HepG2 (cell line): ENCODE measurements around the gene EARS2.

ENCODE experiments used
- ARHGAP35 ChIP-seq: sonication (generic); formaldehyde crosslinking; IDR thresholded peaks from 2 replicates; pipeline ENCODE4 v1.9.0; 2022; ENCODE audit warnings: mild to moderate bottlenecking, inconsistent platforms, moderate library complexity, missing genetic modification reagents, borderline replicate concordance
- POLR2AphosphoS2 ChIP-seq: IDR thresholded peaks from 2 replicates; pipeline ENCODE4 v1.6.1; 2011; ENCODE audit warnings: low read depth, low read length, improper control_type of control experiment
- SCMH1 ChIP-seq: sonication (generic); formaldehyde crosslinking; IDR thresholded peaks from 2 replicates; pipeline ENCODE4 v1.9.0; 2021; ENCODE audit warnings: missing genetic modification reagents, mild to moderate bottlenecking, borderline replicate concordance
- SNAI1 ChIP-seq: sonication (generic); formaldehyde crosslinking; IDR thresholded peaks from 2 replicates; pipeline ENCODE4 v1.5.0; 2020; ENCODE audit warnings: mild to moderate bottlenecking, missing genetic modification reagents, borderline replicate concordance
- TARDBP ChIP-seq: sonication (generic); formaldehyde crosslinking; IDR thresholded peaks from 2 replicates; pipeline ENCODE4 v1.8.0; 2022; ENCODE audit warnings: mild to moderate bottlenecking, missing genetic modification reagents
- THAP11 ChIP-seq: IDR thresholded peaks from 2 replicates; pipeline ENCODE4 v1.6.1; 2016; ENCODE audit warnings: missing biosample characterization, missing genetic modification reagents
- TOPORS ChIP-seq: sonication (generic); formaldehyde crosslinking; IDR thresholded peaks from 2 replicates; pipeline ENCODE4 v1.8.0; 2023; ENCODE audit warnings: mild to moderate bottlenecking, missing genetic modification reagents
- ZNF260 ChIP-seq: sonication (generic); formaldehyde crosslinking; IDR thresholded peaks from 2 replicates; pipeline ENCODE4 v1.4.0; 2020; ENCODE audit warnings: missing genetic modification reagents, low read depth, mild to moderate bottlenecking, borderline replicate concordance
- ZNF777 ChIP-seq: sonication (generic); formaldehyde crosslinking; IDR thresholded peaks from 2 replicates; pipeline ENCODE4 v1.4.0; 2020; ENCODE audit warnings: missing genetic modification reagents
- TF ChIP-seq, protein P1 (sequence below): sonication (generic); formaldehyde crosslinking; IDR thresholded peaks from 2 replicates; pipeline ENCODE4 v1.8.0; 2022; ENCODE audit warnings: mild to moderate bottlenecking, missing genetic modification reagents; ENCODE audit not compliant: insufficient replicate concordance
- TF ChIP-seq, protein P2 (sequence below): sonication (generic); formaldehyde crosslinking; IDR thresholded peaks from 2 replicates; pipeline ENCODE4 v1.4.0; 2020; ENCODE audit warnings: missing genetic modification reagents; ENCODE audit errors: not compliant biosample characterization
- TF ChIP-seq, protein P3 (sequence below): sonication (generic); formaldehyde crosslinking; conservative IDR thresholded peaks from 2 replicates; pipeline ENCODE4 v1.4.0; 2020; ENCODE audit warnings: missing genetic modification reagents
- TF ChIP-seq, protein P4 (sequence below): sonication (generic); formaldehyde crosslinking; IDR thresholded peaks from 2 replicates; pipeline ENCODE4 v1.5.0; 2020; ENCODE audit warnings: mild to moderate bottlenecking, missing genetic modification reagents, moderate library complexity
- TF ChIP-seq, protein P5 (sequence below): IDR thresholded peaks from 2 replicates; pipeline ENCODE4 v1.6.1; 2012; ENCODE audit warnings: low read length, improper control_type of control experiment

DNA sequence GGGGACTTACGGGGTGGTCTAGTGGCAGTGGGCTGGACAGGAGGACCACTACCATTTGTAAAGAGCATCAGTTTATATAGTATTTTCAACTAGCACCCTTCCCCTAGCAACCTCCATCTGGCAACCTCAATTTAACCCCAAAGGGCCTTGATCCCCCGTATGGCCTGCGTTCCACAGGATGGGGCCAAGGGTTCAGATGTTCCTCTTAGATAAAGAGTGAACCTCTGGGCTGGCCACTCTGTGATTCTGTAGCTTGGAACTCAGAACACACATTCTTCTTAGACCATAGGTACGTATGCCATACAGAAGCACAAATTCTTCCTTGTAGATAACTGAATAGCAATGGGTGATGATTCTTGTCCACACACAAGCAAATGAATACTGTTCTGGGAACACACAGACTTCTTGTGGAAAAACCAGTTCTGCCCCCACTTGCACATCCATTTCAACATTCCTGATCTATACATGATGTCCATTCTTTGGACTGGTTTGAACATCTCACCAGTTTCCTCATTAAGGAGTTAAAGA lies 44.9 kb downstream of the EARS2 start:
- TF ChIP-seq POLR2AphosphoS2 = no peak
- no peak for TF ChIP-seq SCMH1
- TF ChIP-seq, protein P1, sequence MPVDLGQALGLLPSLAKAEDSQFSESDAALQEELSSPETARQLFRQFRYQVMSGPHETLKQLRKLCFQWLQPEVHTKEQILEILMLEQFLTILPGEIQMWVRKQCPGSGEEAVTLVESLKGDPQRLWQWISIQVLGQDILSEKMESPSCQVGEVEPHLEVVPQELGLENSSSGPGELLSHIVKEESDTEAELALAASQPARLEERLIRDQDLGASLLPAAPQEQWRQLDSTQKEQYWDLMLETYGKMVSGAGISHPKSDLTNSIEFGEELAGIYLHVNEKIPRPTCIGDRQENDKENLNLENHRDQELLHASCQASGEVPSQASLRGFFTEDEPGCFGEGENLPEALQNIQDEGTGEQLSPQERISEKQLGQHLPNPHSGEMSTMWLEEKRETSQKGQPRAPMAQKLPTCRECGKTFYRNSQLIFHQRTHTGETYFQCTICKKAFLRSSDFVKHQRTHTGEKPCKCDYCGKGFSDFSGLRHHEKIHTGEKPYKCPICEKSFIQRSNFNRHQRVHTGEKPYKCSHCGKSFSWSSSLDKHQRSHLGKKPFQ (CRISPR knock-in tag) = no peak
- TF ChIP-seq ARHGAP35 (CRISPR knock-in tag) = no peak
- TF ChIP-seq, protein P2, sequence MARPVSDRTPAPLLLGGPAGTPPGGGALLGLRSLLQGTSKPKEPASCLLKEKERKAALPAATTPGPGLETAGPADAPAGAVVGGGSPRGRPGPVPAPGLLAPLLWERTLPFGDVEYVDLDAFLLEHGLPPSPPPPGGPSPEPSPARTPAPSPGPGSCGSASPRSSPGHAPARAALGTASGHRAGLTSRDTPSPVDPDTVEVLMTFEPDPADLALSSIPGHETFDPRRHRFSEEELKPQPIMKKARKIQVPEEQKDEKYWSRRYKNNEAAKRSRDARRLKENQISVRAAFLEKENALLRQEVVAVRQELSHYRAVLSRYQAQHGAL (CRISPR knock-in tag) = no peak
- no peak for TF ChIP-seq SNAI1 (CRISPR knock-in tag)
- TF ChIP-seq, protein P3, sequence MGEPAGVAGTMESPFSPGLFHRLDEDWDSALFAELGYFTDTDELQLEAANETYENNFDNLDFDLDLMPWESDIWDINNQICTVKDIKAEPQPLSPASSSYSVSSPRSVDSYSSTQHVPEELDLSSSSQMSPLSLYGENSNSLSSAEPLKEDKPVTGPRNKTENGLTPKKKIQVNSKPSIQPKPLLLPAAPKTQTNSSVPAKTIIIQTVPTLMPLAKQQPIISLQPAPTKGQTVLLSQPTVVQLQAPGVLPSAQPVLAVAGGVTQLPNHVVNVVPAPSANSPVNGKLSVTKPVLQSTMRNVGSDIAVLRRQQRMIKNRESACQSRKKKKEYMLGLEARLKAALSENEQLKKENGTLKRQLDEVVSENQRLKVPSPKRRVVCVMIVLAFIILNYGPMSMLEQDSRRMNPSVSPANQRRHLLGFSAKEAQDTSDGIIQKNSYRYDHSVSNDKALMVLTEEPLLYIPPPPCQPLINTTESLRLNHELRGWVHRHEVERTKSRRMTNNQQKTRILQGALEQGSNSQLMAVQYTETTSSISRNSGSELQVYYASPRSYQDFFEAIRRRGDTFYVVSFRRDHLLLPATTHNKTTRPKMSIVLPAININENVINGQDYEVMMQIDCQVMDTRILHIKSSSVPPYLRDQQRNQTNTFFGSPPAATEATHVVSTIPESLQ = no peak
- TF ChIP-seq, protein P4, sequence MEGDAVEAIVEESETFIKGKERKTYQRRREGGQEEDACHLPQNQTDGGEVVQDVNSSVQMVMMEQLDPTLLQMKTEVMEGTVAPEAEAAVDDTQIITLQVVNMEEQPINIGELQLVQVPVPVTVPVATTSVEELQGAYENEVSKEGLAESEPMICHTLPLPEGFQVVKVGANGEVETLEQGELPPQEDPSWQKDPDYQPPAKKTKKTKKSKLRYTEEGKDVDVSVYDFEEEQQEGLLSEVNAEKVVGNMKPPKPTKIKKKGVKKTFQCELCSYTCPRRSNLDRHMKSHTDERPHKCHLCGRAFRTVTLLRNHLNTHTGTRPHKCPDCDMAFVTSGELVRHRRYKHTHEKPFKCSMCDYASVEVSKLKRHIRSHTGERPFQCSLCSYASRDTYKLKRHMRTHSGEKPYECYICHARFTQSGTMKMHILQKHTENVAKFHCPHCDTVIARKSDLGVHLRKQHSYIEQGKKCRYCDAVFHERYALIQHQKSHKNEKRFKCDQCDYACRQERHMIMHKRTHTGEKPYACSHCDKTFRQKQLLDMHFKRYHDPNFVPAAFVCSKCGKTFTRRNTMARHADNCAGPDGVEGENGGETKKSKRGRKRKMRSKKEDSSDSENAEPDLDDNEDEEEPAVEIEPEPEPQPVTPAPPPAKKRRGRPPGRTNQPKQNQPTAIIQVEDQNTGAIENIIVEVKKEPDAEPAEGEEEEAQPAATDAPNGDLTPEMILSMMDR (CRISPR knock-in tag) = no peak
- TF ChIP-seq ZNF777 = no peak
- no peak for TF ChIP-seq ZNF260 (CRISPR knock-in tag)
- no peak for TF ChIP-seq THAP11 (CRISPR knock-in tag)
- TF ChIP-seq TARDBP (CRISPR knock-in tag) = no peak
- TF ChIP-seq TOPORS (CRISPR knock-in tag) = no peak
- TF ChIP-seq, protein P5, sequence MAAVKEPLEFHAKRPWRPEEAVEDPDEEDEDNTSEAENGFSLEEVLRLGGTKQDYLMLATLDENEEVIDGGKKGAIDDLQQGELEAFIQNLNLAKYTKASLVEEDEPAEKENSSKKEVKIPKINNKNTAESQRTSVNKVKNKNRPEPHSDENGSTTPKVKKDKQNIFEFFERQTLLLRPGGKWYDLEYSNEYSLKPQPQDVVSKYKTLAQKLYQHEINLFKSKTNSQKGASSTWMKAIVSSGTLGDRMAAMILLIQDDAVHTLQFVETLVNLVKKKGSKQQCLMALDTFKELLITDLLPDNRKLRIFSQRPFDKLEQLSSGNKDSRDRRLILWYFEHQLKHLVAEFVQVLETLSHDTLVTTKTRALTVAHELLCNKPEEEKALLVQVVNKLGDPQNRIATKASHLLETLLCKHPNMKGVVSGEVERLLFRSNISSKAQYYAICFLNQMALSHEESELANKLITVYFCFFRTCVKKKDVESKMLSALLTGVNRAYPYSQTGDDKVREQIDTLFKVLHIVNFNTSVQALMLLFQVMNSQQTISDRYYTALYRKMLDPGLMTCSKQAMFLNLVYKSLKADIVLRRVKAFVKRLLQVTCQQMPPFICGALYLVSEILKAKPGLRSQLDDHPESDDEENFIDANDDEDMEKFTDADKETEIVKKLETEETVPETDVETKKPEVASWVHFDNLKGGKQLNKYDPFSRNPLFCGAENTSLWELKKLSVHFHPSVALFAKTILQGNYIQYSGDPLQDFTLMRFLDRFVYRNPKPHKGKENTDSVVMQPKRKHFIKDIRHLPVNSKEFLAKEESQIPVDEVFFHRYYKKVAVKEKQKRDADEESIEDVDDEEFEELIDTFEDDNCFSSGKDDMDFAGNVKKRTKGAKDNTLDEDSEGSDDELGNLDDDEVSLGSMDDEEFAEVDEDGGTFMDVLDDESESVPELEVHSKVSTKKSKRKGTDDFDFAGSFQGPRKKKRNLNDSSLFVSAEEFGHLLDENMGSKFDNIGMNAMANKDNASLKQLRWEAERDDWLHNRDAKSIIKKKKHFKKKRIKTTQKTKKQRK = no peak
